Testis (tissue), 2 donors: Measurements from ENCODE around the gene FCHSD1.

ENCODE experiments used
- CTCF ChIP-seq, 3 experiments: fragments of 450-650 bp in 2 of 3; fragments of 200-600 bp in 1 of 3; sonication (generic) in 1 of 3; IDR thresholded peaks; one replicate each; pipeline ENCODE4 v1.5.1; 2016 to 2019; ENCODE audit warnings: antibody characterized with exemption in 3 of 3, mild to moderate bottlenecking in 2 of 3, moderate library complexity in 1 of 3
- POLR2A ChIP-seq: fragments of 450-650 bp; IDR thresholded peaks from one replicate; pipeline ENCODE4 v1.6.1; 2017; ENCODE audit warnings: antibody characterized with exemption, mild to moderate bottlenecking, moderate library complexity

GRCh38 chr5:141617128-141617527 lies 34.1 kb downstream of the FCHSD1 start:
- TF ChIP-seq CTCF (IDR thresholded peaks at IDR 0.05) (no peak), POLR2A (no peak)
